HCT116 (cell line): Measurements from ENCODE around the gene WDR72. TPM values are rescaled to one million over a fixed set of nuclear protein-coding genes. Genes with fewer than 3 reads are reported as not detected.

Experiments
- ATAC-seq: fragments of 200-7000 bp; cut with Tn5 transposase; 2 replicates; pipeline ENCODE4 v1.9.1; 2020; ENCODE audit warnings: mild to moderate bottlenecking, moderate library complexity
- BruUV-seq: library from RNA; stranded (reverse); fragments of 400-500 nt; replicated peaks from 2 replicates; lab custom pipeline; 2021; lab: Mats Ljungman, UMichigan
- CTCF ChIA-PET: fragments of 300-600 bp; sonication (Branson Sonifier 250); formaldehyde crosslinking; loops from one replicate; lab custom pipeline; 2021; ENCODE audit warnings: antibody characterized with exemption; lab: Charles Lee
- POLR2A ChIA-PET: fragments of 300-600, 350-600 bp; sonication (Branson Sonifier 250); formaldehyde crosslinking; loops from one replicate; lab custom pipeline; 2021; ENCODE audit warnings: antibody characterized with exemption; lab: Charles Lee
- RAD21 ChIA-PET, 2 experiments: fragments of 300-600 bp; sonication (Branson Sonifier 250); formaldehyde crosslinking; loops; one replicate each; lab custom pipeline; 2023; ENCODE audit warnings: low total read pairs in 2 of 2; ENCODE audit not compliant: uncharacterized antibody in 2 of 2, unreplicated experiment in 2 of 2, low non-redundant PET in 1 of 2; lab: Charles Lee
- DNase-seq: peaks from one replicate; pipeline ENCODE4 v3.0.0-alpha.2; 2010; ENCODE audit warnings: low read depth, low spot score
- H2AFZ ChIP-seq: fragments of 200-600 bp; shearing (Covaris generic), sonication (generic); 2 replicates; pipeline ENCODE4 v1.6.1; 2017; ENCODE audit warnings: low read depth, mixed run types, mixed read lengths, antibody characterized with exemption, low read length; ENCODE audit not compliant: poor library complexity, severe bottlenecking
- H3K27ac ChIP-seq: 2 replicates; pipeline ENCODE4 v1.5.1; 2012; ENCODE audit warnings: low read depth, low read length
- H3K27me3 ChIP-seq: fragments of 200-600 bp; sonication (generic); 2 replicates; pipeline ENCODE4 v1.6.1; 2016; ENCODE audit warnings: mixed run types, low read length, mixed read lengths; ENCODE audit not compliant: insufficient read depth
- H3K36me3 ChIP-seq, 2 experiments: fragments of 200-500 bp in 1 of 2; fragments of 200-600 bp in 1 of 2; sonication (Bioruptor generic) in 1 of 2; sonication (generic) in 1 of 2; 2 replicates each; pipeline versions ENCODE4 v1.5.1 to v1.6.1; 2014 to 2016; ENCODE audit warnings: low read length in 2 of 2, inconsistent platforms in 1 of 2, mixed read lengths in 1 of 2, mixed run types in 1 of 2; ENCODE audit not compliant: insufficient read depth in 2 of 2, control insufficient read depth in 1 of 2
- H3K4me1 ChIP-seq, 2 experiments: fragments of 200-600 bp in 1 of 2; sonication (generic) in 1 of 2; 2 replicates each; pipeline versions ENCODE4 v1.5.1 to v1.6.1; 2012 to 2017; ENCODE audit warnings: low read length in 2 of 2, inconsistent platforms in 1 of 2, mild to moderate bottlenecking in 1 of 2, mixed read lengths in 1 of 2, mixed run types in 1 of 2, moderate library complexity in 1 of 2; ENCODE audit not compliant: insufficient read depth in 2 of 2, control insufficient read depth in 1 of 2
- H3K4me2 ChIP-seq: fragments of 200-600 bp; sonication (generic); 2 replicates; pipeline ENCODE4 v1.6.1; 2017; ENCODE audit warnings: mixed run types, low read length, mixed read lengths
- H3K4me3 ChIP-seq, 2 experiments: fragments of 200-600 bp in 1 of 2; sonication (generic) in 1 of 2; replicated peaks in 1 of 2; 2 replicates each; pipeline ENCODE4 v1.5.1; 2011 to 2016; ENCODE audit warnings: low read length in 2 of 2, control low read depth in 1 of 2, low read depth in 1 of 2, mild to moderate bottlenecking in 1 of 2, mixed read lengths in 1 of 2, mixed run types in 1 of 2
- H3K79me2 ChIP-seq: fragments of 200-600 bp; sonication (generic); 2 replicates; pipeline ENCODE4 v1.6.1; 2017; ENCODE audit warnings: mild to moderate bottlenecking, mixed run types, low read length, moderate library complexity, mixed read lengths; ENCODE audit not compliant: insufficient read depth
- H3K9ac ChIP-seq: fragments of 200-600 bp; sonication (generic); 2 replicates; pipeline ENCODE4 v1.6.1; 2016; ENCODE audit warnings: low read length, mixed read lengths
- H3K9me2 ChIP-seq: fragments of 200-600 bp; sonication (generic), shearing (Covaris generic); 2 replicates; pipeline ENCODE4 v1.6.1; 2017; ENCODE audit warnings: mixed run types, mild to moderate bottlenecking, moderate library complexity; ENCODE audit not compliant: insufficient read depth
- H3K9me3 ChIP-seq, 2 experiments: fragments of 200-500 bp in 1 of 2; fragments of 200-600 bp in 1 of 2; sonication (Bioruptor generic) in 1 of 2; sonication (generic) in 1 of 2; 2 replicates each; pipeline ENCODE4 v1.6.1; 2014 to 2017; ENCODE audit warnings: low read length in 2 of 2, mixed read lengths in 2 of 2, inconsistent platforms in 1 of 2, low read depth in 1 of 2, mild to moderate bottlenecking in 1 of 2, mixed run types in 1 of 2, moderate library complexity in 1 of 2; ENCODE audit not compliant: control insufficient read depth in 1 of 2, insufficient read depth in 1 of 2
- H4K20me1 ChIP-seq: fragments of 200-600 bp; sonication (generic), shearing (Covaris generic); 2 replicates; pipeline ENCODE4 v1.6.1; 2017; ENCODE audit warnings: mixed run types, mild to moderate bottlenecking, moderate library complexity; ENCODE audit not compliant: insufficient read depth
- CBX3 ChIP-seq: IDR thresholded peaks from 2 replicates; pipeline ENCODE4 v1.6.1; 2012; ENCODE audit warnings: low read depth
- CEBPB ChIP-seq: IDR thresholded peaks from 2 replicates; pipeline ENCODE4 v1.6.1; 2012; ENCODE audit warnings: low read depth
- ELF1 ChIP-seq: IDR thresholded peaks from 2 replicates; pipeline ENCODE4 v1.6.1; 2012; ENCODE audit warnings: low read depth, borderline replicate concordance
- POLR2A ChIP-seq: IDR thresholded peaks from 2 replicates; pipeline ENCODE4 v1.7.0; 2011; ENCODE audit warnings: borderline replicate concordance; ENCODE audit not compliant: insufficient read depth, insufficient read length; ENCODE audit errors: extremely low read depth
- SP1 ChIP-seq: IDR thresholded peaks from 2 replicates; pipeline ENCODE4 v1.6.1; 2012; ENCODE audit warnings: low read depth
- YY1 ChIP-seq: IDR thresholded peaks from 2 replicates; pipeline ENCODE4 v1.6.1; 2011; ENCODE audit warnings: low read length, low read depth, moderate library complexity, mild to moderate bottlenecking; ENCODE audit not compliant: insufficient replicate concordance; ENCODE audit errors: extremely low read depth
- ZBTB33 ChIP-seq: IDR thresholded peaks from 2 replicates; pipeline ENCODE4 v1.6.1; 2011; ENCODE audit warnings: mild to moderate bottlenecking, low read length, moderate library complexity; ENCODE audit not compliant: insufficient replicate concordance; ENCODE audit errors: extremely low read depth
- ZFX ChIP-seq: fragments of 450-650 bp; IDR thresholded peaks from 2 replicates; pipeline ENCODE4 v1.6.1; 2017
- ZNF274 ChIP-seq: fragments of 200-500 bp; sonication (Bioruptor generic); IDR thresholded peaks from 2 replicates; pipeline ENCODE4 v1.6.1; 2014; ENCODE audit warnings: mild to moderate bottlenecking, low read depth, low read length, inconsistent platforms
- intact Hi-C: fragments of 100-400 bp; cut with micrococcal nuclease; formaldehyde crosslinking; loops from 2 replicates; pipeline ENCODE4 v1.10.0; 2022
- total RNA-seq: library from RNA; stranded (reverse); gene quantifications from one replicate; pipeline ENCODE4 v1.2.1, GENCODE V29; 2021; ENCODE audit not compliant: unreplicated experiment

The WDR72 gene
- total RNA-seq, 1 experiment from 2014 or later: 5.8 TPM

- RAD21 ChIA-PET: no interaction called here
- Histone ChIP-seq H3K27me3 (no peaks in the 10 kb centered on the region), H4K20me1 (no peaks in the 10 kb centered on the region), H3K27ac (no peak overlapping the region), H3K79me2 (no peaks in the 10 kb centered on the region), H2AFZ (no peak overlapping the region), H3K36me3 (no peaks in the 10 kb centered on the region), H3K4me3 (no peak overlapping the region), H3K9me2 (no peaks in the 10 kb centered on the region), H3K4me2 (no peak overlapping the region), H3K9me3 (no peaks in the 10 kb centered on the region), H3K9ac (no peak overlapping the region), H3K4me1 (no peaks in the 10 kb centered on the region)
- no peak for DNase-seq
- POLR2A ChIA-PET: no interaction called here
- TF ChIP-seq CBX3: no peak
- TF ChIP-seq YY1: no peak
- TF ChIP-seq ZBTB33: no peak
- no peak for TF ChIP-seq CEBPB
- no peak for TF ChIP-seq SP1
- no peak for TF ChIP-seq ELF1
- no peak for TF ChIP-seq ZNF274
- TF ChIP-seq ZFX: no peak
- no peak for TF ChIP-seq POLR2A
- intact Hi-C loops: no loop called here
- CTCF ChIA-PET: no interaction called here
- no TSS peak for BruUV-seq
- ATAC-seq: no peak
Observed at GRCh38 chr15:53573091-53573490, 186.4 kb downstream of the WDR72 start.
